ENCODE results near the gene IL18R1.

The IL18R1 gene

GRCh38 chr2:102344397-102344796 is 11.2 kb upstream of the IL18R1 start:
- H3K27me3 ChIP-seq (ENCODE audit: control insufficient read depth, insufficient read depth, low read length), result no peaks in the 10 kb centered on the region
- no peak overlapping the region for H2AFZ ChIP-seq
- no peaks in the 10 kb centered on the region for H3K36me3 ChIP-seq (ENCODE audit: control insufficient read depth, insufficient read depth, low read length)
- no peak for TF ChIP-seq CTCF (IDR thresholded peaks at IDR 0.05)
- no peak overlapping the region for H3K27ac ChIP-seq
- no peaks in the 10 kb centered on the region for H3K79me2 ChIP-seq
- no peak overlapping the region for H3K4me3 ChIP-seq (ENCODE audit: low read depth, low read length)
- no peak overlapping the region for H3K9ac ChIP-seq
- H3K4me2 ChIP-seq (ENCODE audit: low read length), result no peak overlapping the region
- H3K9me3 ChIP-seq (ENCODE audit: control insufficient read depth, low read length), result no peaks in the 10 kb centered on the region
- no peaks in the 10 kb centered on the region for H3K4me1 ChIP-seq

GRCh38 chr2:102345329-102345920 is 10.2 kb upstream of the IL18R1 start:
- H3K27me3 ChIP-seq (ENCODE audit: control insufficient read depth, insufficient read depth, low read length), result no peaks in the 10 kb centered on the region
- H3K9me3 ChIP-seq (ENCODE audit: control insufficient read depth, low read length), result no peaks in the 10 kb centered on the region
- no peak overlapping the region for H3K9ac ChIP-seq
- H3K4me2 ChIP-seq (ENCODE audit: low read length), result no peak overlapping the region
- H3K27ac ChIP-seq, result no peak overlapping the region
- no peak for TF ChIP-seq CTCF (IDR thresholded peaks at IDR 0.05)
- H3K4me3 ChIP-seq (ENCODE audit: low read depth, low read length), result no peak overlapping the region
- no peak overlapping the region for H2AFZ ChIP-seq
- H3K36me3 ChIP-seq (ENCODE audit: control insufficient read depth, insufficient read depth, low read length), result no peaks in the 10 kb centered on the region
- no peaks in the 10 kb centered on the region for H3K79me2 ChIP-seq
- no peaks in the 10 kb centered on the region for H3K4me1 ChIP-seq

GRCh38 chr2:102346381-102347130 is 9.0 kb upstream of the IL18R1 start:
- Histone ChIP-seq H3K27me3 (ENCODE audit: control insufficient read depth, insufficient read depth, low read length) (no peaks in the 10 kb centered on the region), H3K36me3 (ENCODE audit: control insufficient read depth, insufficient read depth, low read length) (no peaks in the 10 kb centered on the region), H3K9ac (no peak overlapping the region), H3K4me2 (ENCODE audit: low read length) (no peak overlapping the region), H3K27ac (no peak overlapping the region), H3K9me3 (ENCODE audit: control insufficient read depth, low read length) (no peaks in the 10 kb centered on the region), H3K79me2 (no peaks in the 10 kb centered on the region), H2AFZ (no peak overlapping the region), H3K4me1 (no peaks in the 10 kb centered on the region), H3K4me3 (ENCODE audit: low read depth, low read length) (no peak overlapping the region)
- no peak for TF ChIP-seq CTCF (IDR thresholded peaks at IDR 0.05)

- Histone ChIP-seq H3K9ac (no peak overlapping the region), H3K27ac (no peak overlapping the region), H3K4me3 (ENCODE audit: low read depth, low read length) (no peak overlapping the region), H3K27me3 (ENCODE audit: control insufficient read depth, insufficient read depth, low read length) (no peaks in the 10 kb centered on the region), H3K36me3 (ENCODE audit: control insufficient read depth, insufficient read depth, low read length) (no peaks in the 10 kb centered on the region), H3K9me3 (ENCODE audit: control insufficient read depth, low read length) (no peaks in the 10 kb centered on the region), H3K79me2 (no peaks in the 10 kb centered on the region), H2AFZ (no peak overlapping the region), H3K4me2 (ENCODE audit: low read length) (no peak overlapping the region), H3K4me1 (no peaks in the 10 kb centered on the region)
- no peak for TF ChIP-seq CTCF (IDR thresholded peaks at IDR 0.05)
Observed at GRCh38 chr2:102350137-102350793, 5.3 kb upstream of the IL18R1 start.
